LNCAP (cell line): ENCODE results near the gene SORT1.

Source experiments
- CTCF ChIP-seq: fragments of 450-650 bp; IDR thresholded peaks from 2 replicates; pipeline ENCODE4 v1.5.1; 2017; ENCODE audit warnings: mild to moderate bottlenecking

The SORT1 gene

GRCh38 chr1:109319114-109319513 is 78.6 kb downstream of the SORT1 start:
- TF ChIP-seq CTCF, result no peak

GRCh38 chr1:109316506-109316905 is 81.2 kb downstream of the SORT1 start:
- TF ChIP-seq CTCF, result no peak

GRCh38 chr1:109315288-109315687 is 82.4 kb downstream of the SORT1 start:
- no peak for TF ChIP-seq CTCF

GRCh38 chr1:109314795-109315194 is 82.9 kb downstream of the SORT1 start:
- TF ChIP-seq CTCF, result no peak

GRCh38 chr1:109312978-109313775 is 84.5 kb downstream of the SORT1 start:
- TF ChIP-seq CTCF, result no peak

- TF ChIP-seq CTCF, result no peak
Observed at GRCh38 chr1:109312246-109312645, 85.5 kb downstream of the SORT1 start.

- no peak for TF ChIP-seq CTCF
Observed at GRCh38 chr1:109309347-109309746, 88.4 kb downstream of the SORT1 start.
